ENCODE measurements around the gene TGIF2. TPM values are rescaled to one million over a fixed set of nuclear protein-coding genes. Genes with fewer than 3 reads are reported as not detected.

Gene TGIF2
- total RNA-seq, 1 experiment from 2014 or later: 81.7 TPM

DNA sequence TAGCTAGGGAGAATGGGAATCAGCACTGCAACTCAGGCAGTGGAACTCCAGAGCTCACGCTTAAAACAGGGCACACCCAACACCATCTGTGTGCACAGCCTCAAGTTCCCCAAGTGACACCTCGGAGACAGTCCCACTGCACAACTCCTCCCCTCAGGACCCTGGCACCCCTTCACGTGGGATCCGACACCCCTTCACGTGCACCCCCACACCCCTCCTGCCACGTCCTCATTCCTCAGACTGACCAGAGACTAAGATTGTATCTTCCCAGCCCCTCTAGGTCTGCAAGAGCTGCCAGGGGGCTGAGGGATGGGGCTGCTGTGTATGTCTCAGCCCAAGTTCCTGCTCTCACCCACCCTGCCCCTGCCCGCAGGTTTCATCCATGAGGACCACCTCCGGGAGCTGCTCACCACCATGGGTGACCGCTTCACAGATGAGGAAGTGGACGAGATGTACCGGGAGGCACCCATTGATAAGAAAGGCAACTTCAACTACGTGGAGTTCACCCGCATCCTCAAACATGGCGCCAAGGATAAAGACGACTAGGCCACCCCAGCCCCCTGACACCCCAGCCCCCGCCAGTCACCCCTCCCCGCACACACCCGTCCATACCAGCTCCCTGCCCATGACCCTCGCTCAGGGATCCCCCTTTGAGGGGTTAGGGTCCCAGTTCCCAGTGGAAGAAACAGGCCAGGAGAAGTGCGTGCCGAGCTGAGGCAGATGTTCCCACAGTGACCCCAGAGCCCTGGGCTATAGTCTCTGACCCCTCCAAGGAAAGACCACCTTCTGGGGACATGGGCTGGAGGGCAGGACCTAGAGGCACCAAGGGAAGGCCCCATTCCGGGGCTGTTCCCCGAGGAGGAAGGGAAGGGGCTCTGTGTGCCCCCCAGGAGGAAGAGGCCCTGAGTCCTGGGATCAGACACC, 24.4 kb upstream of the TGIF2 start:
- Histone ChIP-seq H2AK5ac (ENCODE audit: insufficient read length, low read length) (no peak overlapping the region), H3K23ac (ENCODE audit: insufficient read length, low read depth, low read length) (no peak overlapping the region), H4K20me1 (ENCODE audit: control insufficient read depth, insufficient read depth, insufficient read length) (no peaks in the 10 kb centered on the region), H2BK20ac (ENCODE audit: low read depth, low read length, poor library complexity, severe bottlenecking) (no peak overlapping the region), H3K56ac (ENCODE audit: insufficient read length, low read depth, low read length) (no peak overlapping the region), H2BK15ac (ENCODE audit: low read depth, low read length) (no peak overlapping the region), H3K79me1 (ENCODE audit: insufficient read depth, low read depth, low read length, poor library complexity, severe bottlenecking) (no peaks in the 10 kb centered on the region), H4K5ac (ENCODE audit: insufficient read length, low read depth, low read length) (no peak overlapping the region), H2BK12ac (ENCODE audit: insufficient read length, low read depth, low read length) (no peak overlapping the region), H3K14ac (ENCODE audit: insufficient read depth, low read length) (no peak overlapping the region), H2AFZ (ENCODE audit: low read length) (no peak overlapping the region), H3K9me3 (ENCODE audit: control insufficient read depth, low read depth, low read length) (no peaks in the 10 kb centered on the region), H2BK120ac (ENCODE audit: low read depth, low read length, poor library complexity, severe bottlenecking) (no peak overlapping the region), H2BK5ac (ENCODE audit: insufficient read length, low read length) (no peak overlapping the region), H4K91ac (ENCODE audit: insufficient read length, low read depth, low read length) (no peak overlapping the region), H3K4me1 (ENCODE audit: insufficient read depth, low read length) (no peaks in the 10 kb centered on the region), H3K27ac (ENCODE audit: insufficient read length, low read depth, low read length) (no peak overlapping the region), H3K27me3 (ENCODE audit: insufficient read depth, low read length) (no peaks in the 10 kb centered on the region), H3K23me2 (ENCODE audit: insufficient read length, low read depth, low read length, poor library complexity, severe bottlenecking) (no peaks in the 10 kb centered on the region), H3K79me2 (ENCODE audit: insufficient read depth, low read length) (no peaks in the 10 kb centered on the region), H3T11ph (ENCODE audit: low read length) (no peak overlapping the region), H3K18ac (ENCODE audit: insufficient read length, low read depth, low read length) (no peak overlapping the region), H3K9ac (ENCODE audit: extremely low read depth, insufficient read length, low read length) (no peak overlapping the region), H3K4me2 (ENCODE audit: insufficient read depth, insufficient read length, low read length) (no peak overlapping the region), H4K8ac (replicated peaks; ENCODE audit: insufficient read length, low read depth, low read length) (no peak overlapping the region), H3K4ac (ENCODE audit: low read depth, low read length) (no peak overlapping the region)
- H3K27me3 Mint-ChIP-seq (ENCODE audit: low read depth): no peaks in the 10 kb centered on the region
- no peak for DNase-seq
- peaks cover 3 to 8% of the 10 kb centered on the region in 2 experiments for H3K4me1 Mint-ChIP-seq
- no peak overlapping the region; a peak in 1 of 5 replicates for H3K4me3 Mint-ChIP-seq
- H3K27ac Mint-ChIP-seq: peak overlapping the region in 2 of 3 experiments; percentile 44 to 48; a peak in 2 of 7 replicates
- no peaks in the 10 kb centered on the region for H3K9me3 Mint-ChIP-seq
- peaks cover 13 to 40% (median 22%) of the 10 kb centered on the region in 3 experiments; a peak in 6 of 7 replicates for H3K36me3 Mint-ChIP-seq (ENCODE audit: insufficient read depth in 1 of 3, low read depth in 3 of 3)
- WGBS (ENCODE audit: extremely low coverage, insufficient read length, low lambda C conversion rate): no CpG with 5 or more reads among the region's 23 CpGs
- TF ChIP-seq, protein P1, sequence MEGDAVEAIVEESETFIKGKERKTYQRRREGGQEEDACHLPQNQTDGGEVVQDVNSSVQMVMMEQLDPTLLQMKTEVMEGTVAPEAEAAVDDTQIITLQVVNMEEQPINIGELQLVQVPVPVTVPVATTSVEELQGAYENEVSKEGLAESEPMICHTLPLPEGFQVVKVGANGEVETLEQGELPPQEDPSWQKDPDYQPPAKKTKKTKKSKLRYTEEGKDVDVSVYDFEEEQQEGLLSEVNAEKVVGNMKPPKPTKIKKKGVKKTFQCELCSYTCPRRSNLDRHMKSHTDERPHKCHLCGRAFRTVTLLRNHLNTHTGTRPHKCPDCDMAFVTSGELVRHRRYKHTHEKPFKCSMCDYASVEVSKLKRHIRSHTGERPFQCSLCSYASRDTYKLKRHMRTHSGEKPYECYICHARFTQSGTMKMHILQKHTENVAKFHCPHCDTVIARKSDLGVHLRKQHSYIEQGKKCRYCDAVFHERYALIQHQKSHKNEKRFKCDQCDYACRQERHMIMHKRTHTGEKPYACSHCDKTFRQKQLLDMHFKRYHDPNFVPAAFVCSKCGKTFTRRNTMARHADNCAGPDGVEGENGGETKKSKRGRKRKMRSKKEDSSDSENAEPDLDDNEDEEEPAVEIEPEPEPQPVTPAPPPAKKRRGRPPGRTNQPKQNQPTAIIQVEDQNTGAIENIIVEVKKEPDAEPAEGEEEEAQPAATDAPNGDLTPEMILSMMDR (conservative IDR thresholded peaks at IDR 0.05): no peak
